HCT116 (cell line): ENCODE measurements around the gene IGF2. TPM values are rescaled to one million over a fixed set of nuclear protein-coding genes. Genes with fewer than 3 reads are reported as not detected.

Experiments used
- ATAC-seq: fragments of 200-7000 bp; cut with Tn5 transposase; 2 replicates; pipeline ENCODE4 v1.9.1; 2020; ENCODE audit warnings: mild to moderate bottlenecking, moderate library complexity
- BruUV-seq: library from RNA; stranded (reverse); fragments of 400-500 nt; replicated peaks from 2 replicates; lab custom pipeline; 2021; lab: Mats Ljungman, UMichigan
- CTCF ChIA-PET: fragments of 300-600 bp; sonication (Branson Sonifier 250); formaldehyde crosslinking; loops from one replicate; lab custom pipeline; 2021; ENCODE audit warnings: antibody characterized with exemption; lab: Charles Lee
- POLR2A ChIA-PET: fragments of 300-600, 350-600 bp; sonication (Branson Sonifier 250); formaldehyde crosslinking; loops from one replicate; lab custom pipeline; 2021; ENCODE audit warnings: antibody characterized with exemption; lab: Charles Lee
- RAD21 ChIA-PET, 2 experiments: fragments of 300-600 bp; sonication (Branson Sonifier 250); formaldehyde crosslinking; loops; one replicate each; lab custom pipeline; 2023; ENCODE audit warnings: low total read pairs in 2 of 2; ENCODE audit not compliant: uncharacterized antibody in 2 of 2, unreplicated experiment in 2 of 2, low non-redundant PET in 1 of 2; lab: Charles Lee
- DNase-seq: peaks from one replicate; pipeline ENCODE4 v3.0.0-alpha.2; 2010; ENCODE audit warnings: low read depth, low spot score
- H2AFZ ChIP-seq: fragments of 200-600 bp; shearing (Covaris generic), sonication (generic); 2 replicates; pipeline ENCODE4 v1.6.1; 2017; ENCODE audit warnings: low read depth, mixed run types, mixed read lengths, antibody characterized with exemption, low read length; ENCODE audit not compliant: poor library complexity, severe bottlenecking
- H3K27ac ChIP-seq: 2 replicates; pipeline ENCODE4 v1.5.1; 2012; ENCODE audit warnings: low read depth, low read length
- H3K27me3 ChIP-seq: fragments of 200-600 bp; sonication (generic); 2 replicates; pipeline ENCODE4 v1.6.1; 2016; ENCODE audit warnings: mixed run types, low read length, mixed read lengths; ENCODE audit not compliant: insufficient read depth
- H3K36me3 ChIP-seq, 2 experiments: fragments of 200-500 bp in 1 of 2; fragments of 200-600 bp in 1 of 2; sonication (Bioruptor generic) in 1 of 2; sonication (generic) in 1 of 2; 2 replicates each; pipeline versions ENCODE4 v1.5.1 to v1.6.1; 2014 to 2016; ENCODE audit warnings: low read length in 2 of 2, inconsistent platforms in 1 of 2, mixed read lengths in 1 of 2, mixed run types in 1 of 2; ENCODE audit not compliant: insufficient read depth in 2 of 2, control insufficient read depth in 1 of 2
- H3K4me1 ChIP-seq, 2 experiments: fragments of 200-600 bp in 1 of 2; sonication (generic) in 1 of 2; 2 replicates each; pipeline versions ENCODE4 v1.5.1 to v1.6.1; 2012 to 2017; ENCODE audit warnings: low read length in 2 of 2, inconsistent platforms in 1 of 2, mild to moderate bottlenecking in 1 of 2, mixed read lengths in 1 of 2, mixed run types in 1 of 2, moderate library complexity in 1 of 2; ENCODE audit not compliant: insufficient read depth in 2 of 2, control insufficient read depth in 1 of 2
- H3K4me2 ChIP-seq: fragments of 200-600 bp; sonication (generic); 2 replicates; pipeline ENCODE4 v1.6.1; 2017; ENCODE audit warnings: mixed run types, low read length, mixed read lengths
- H3K4me3 ChIP-seq, 2 experiments: fragments of 200-600 bp in 1 of 2; sonication (generic) in 1 of 2; replicated peaks in 1 of 2; 2 replicates each; pipeline ENCODE4 v1.5.1; 2011 to 2016; ENCODE audit warnings: low read length in 2 of 2, control low read depth in 1 of 2, low read depth in 1 of 2, mild to moderate bottlenecking in 1 of 2, mixed read lengths in 1 of 2, mixed run types in 1 of 2
- H3K79me2 ChIP-seq: fragments of 200-600 bp; sonication (generic); 2 replicates; pipeline ENCODE4 v1.6.1; 2017; ENCODE audit warnings: mild to moderate bottlenecking, mixed run types, low read length, moderate library complexity, mixed read lengths; ENCODE audit not compliant: insufficient read depth
- H3K9ac ChIP-seq: fragments of 200-600 bp; sonication (generic); 2 replicates; pipeline ENCODE4 v1.6.1; 2016; ENCODE audit warnings: low read length, mixed read lengths
- H3K9me2 ChIP-seq: fragments of 200-600 bp; sonication (generic), shearing (Covaris generic); 2 replicates; pipeline ENCODE4 v1.6.1; 2017; ENCODE audit warnings: mixed run types, mild to moderate bottlenecking, moderate library complexity; ENCODE audit not compliant: insufficient read depth
- H3K9me3 ChIP-seq, 2 experiments: fragments of 200-500 bp in 1 of 2; fragments of 200-600 bp in 1 of 2; sonication (Bioruptor generic) in 1 of 2; sonication (generic) in 1 of 2; 2 replicates each; pipeline ENCODE4 v1.6.1; 2014 to 2017; ENCODE audit warnings: low read length in 2 of 2, mixed read lengths in 2 of 2, inconsistent platforms in 1 of 2, low read depth in 1 of 2, mild to moderate bottlenecking in 1 of 2, mixed run types in 1 of 2, moderate library complexity in 1 of 2; ENCODE audit not compliant: control insufficient read depth in 1 of 2, insufficient read depth in 1 of 2
- H4K20me1 ChIP-seq: fragments of 200-600 bp; sonication (generic), shearing (Covaris generic); 2 replicates; pipeline ENCODE4 v1.6.1; 2017; ENCODE audit warnings: mixed run types, mild to moderate bottlenecking, moderate library complexity; ENCODE audit not compliant: insufficient read depth
- FOSL1 ChIP-seq: IDR thresholded peaks from 2 replicates; pipeline ENCODE4 v1.6.1; 2012; ENCODE audit warnings: low read depth
- SP1 ChIP-seq: IDR thresholded peaks from 2 replicates; pipeline ENCODE4 v1.6.1; 2012; ENCODE audit warnings: low read depth
- ZBTB33 ChIP-seq: IDR thresholded peaks from 2 replicates; pipeline ENCODE4 v1.6.1; 2011; ENCODE audit warnings: mild to moderate bottlenecking, low read length, moderate library complexity; ENCODE audit not compliant: insufficient replicate concordance; ENCODE audit errors: extremely low read depth
- intact Hi-C: fragments of 100-400 bp; cut with micrococcal nuclease; formaldehyde crosslinking; loops from 2 replicates; pipeline ENCODE4 v1.10.0; 2022
- total RNA-seq: library from RNA; stranded (reverse); gene quantifications from one replicate; pipeline ENCODE4 v1.2.1, GENCODE V29; 2021; ENCODE audit not compliant: unreplicated experiment
- TF ChIP-seq, protein P1 (sequence below): IDR thresholded peaks from 2 replicates; pipeline ENCODE4 v1.6.1; 2012; ENCODE audit warnings: low read depth

Gene IGF2
- total RNA-seq, 1 experiment from 2014 or later = 17.9 TPM

DNA sequence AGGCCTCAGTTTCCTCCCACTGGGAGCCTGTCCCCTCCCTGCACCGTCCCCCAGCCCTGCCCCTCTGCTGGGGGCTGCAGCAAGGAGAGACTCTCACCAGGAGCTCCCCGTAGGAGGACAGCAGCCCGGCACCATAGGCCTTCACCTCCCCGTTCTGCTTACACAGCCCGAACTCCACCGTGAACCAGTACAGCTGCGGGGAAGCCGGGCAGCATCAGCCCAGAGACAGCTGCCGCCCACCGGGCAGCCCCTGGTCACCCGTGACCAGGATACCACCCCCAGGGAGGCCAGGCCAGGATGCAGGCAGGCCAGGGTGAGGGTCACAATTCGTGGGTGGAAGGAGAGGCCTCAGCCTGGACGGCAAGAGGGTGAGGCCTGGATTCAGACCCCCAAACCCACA, 26.4 kb upstream of the IGF2 start:
- no peaks in the 10 kb centered on the region for H3K9me3 ChIP-seq
- H3K4me2 ChIP-seq = no peak overlapping the region
- no TSS peak for BruUV-seq
- peaks cover 2 to 21% of the 10 kb centered on the region in 2 experiments; a peak in 3 of 4 replicates for H3K4me1 ChIP-seq
- intact Hi-C loops = no loop called here
- CTCF ChIA-PET = interaction anchor here (2.0 to 4.8 kb wide), 2 partner anchors 14 to 254 kb away, joined by 10 to 23 read pairs; no protein-coding TSS in a partner anchor
- H3K27ac ChIP-seq = no peak overlapping the region
- RAD21 ChIA-PET = no interaction called here
- no peaks in the 10 kb centered on the region for H3K79me2 ChIP-seq
- ATAC-seq (no peak), DNase-seq (no peak)
- no peaks in the 10 kb centered on the region for H3K9me2 ChIP-seq
- POLR2A ChIA-PET = no interaction called here
- no peak overlapping the region for H3K9ac ChIP-seq
- H2AFZ ChIP-seq = no peak overlapping the region
- no peaks in the 10 kb centered on the region for H3K36me3 ChIP-seq
- TF ChIP-seq, protein P1, sequence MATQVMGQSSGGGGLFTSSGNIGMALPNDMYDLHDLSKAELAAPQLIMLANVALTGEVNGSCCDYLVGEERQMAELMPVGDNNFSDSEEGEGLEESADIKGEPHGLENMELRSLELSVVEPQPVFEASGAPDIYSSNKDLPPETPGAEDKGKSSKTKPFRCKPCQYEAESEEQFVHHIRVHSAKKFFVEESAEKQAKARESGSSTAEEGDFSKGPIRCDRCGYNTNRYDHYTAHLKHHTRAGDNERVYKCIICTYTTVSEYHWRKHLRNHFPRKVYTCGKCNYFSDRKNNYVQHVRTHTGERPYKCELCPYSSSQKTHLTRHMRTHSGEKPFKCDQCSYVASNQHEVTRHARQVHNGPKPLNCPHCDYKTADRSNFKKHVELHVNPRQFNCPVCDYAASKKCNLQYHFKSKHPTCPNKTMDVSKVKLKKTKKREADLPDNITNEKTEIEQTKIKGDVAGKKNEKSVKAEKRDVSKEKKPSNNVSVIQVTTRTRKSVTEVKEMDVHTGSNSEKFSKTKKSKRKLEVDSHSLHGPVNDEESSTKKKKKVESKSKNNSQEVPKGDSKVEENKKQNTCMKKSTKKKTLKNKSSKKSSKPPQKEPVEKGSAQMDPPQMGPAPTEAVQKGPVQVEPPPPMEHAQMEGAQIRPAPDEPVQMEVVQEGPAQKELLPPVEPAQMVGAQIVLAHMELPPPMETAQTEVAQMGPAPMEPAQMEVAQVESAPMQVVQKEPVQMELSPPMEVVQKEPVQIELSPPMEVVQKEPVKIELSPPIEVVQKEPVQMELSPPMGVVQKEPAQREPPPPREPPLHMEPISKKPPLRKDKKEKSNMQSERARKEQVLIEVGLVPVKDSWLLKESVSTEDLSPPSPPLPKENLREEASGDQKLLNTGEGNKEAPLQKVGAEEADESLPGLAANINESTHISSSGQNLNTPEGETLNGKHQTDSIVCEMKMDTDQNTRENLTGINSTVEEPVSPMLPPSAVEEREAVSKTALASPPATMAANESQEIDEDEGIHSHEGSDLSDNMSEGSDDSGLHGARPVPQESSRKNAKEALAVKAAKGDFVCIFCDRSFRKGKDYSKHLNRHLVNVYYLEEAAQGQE = no peak
- TF ChIP-seq SP1 (no peak), ZBTB33 (no peak), FOSL1 (no peak)
- H4K20me1 ChIP-seq = no peaks in the 10 kb centered on the region
- no peaks in the 10 kb centered on the region for H3K27me3 ChIP-seq
- no peak overlapping the region for H3K4me3 ChIP-seq
